ENCODE measurements around the gene TDG. TPM values are rescaled to one million over a fixed set of nuclear protein-coding genes. Genes with fewer than 3 reads are reported as not detected.

Gene TDG
- total and polyA plus RNA-seq, 5 donors: 9.8 to 17.7 (median 12.4) TPM

- intact Hi-C loops (cut with DNase I): no loop called here
- WGBS: 91% methylated on average over 3 of the region's 3 CpGs
- no peaks in the 10 kb centered on the region for H3K9me3 ChIP-seq (ENCODE audit: control insufficient read depth, low read length)
- no peak overlapping the region for H3K27ac ChIP-seq (ENCODE audit: low read length)
- H3K27me3 ChIP-seq (ENCODE audit: control insufficient read depth, insufficient read depth): no peaks in the 10 kb centered on the region
- peaks cover 2% of the 10 kb centered on the region for H3K4me1 ChIP-seq (ENCODE audit: control insufficient read depth, insufficient read depth, low read length)
- ATAC-seq: peak in 1 of 2 donors; percentile 37
- DNase-seq: no peak
- no peak overlapping the region for H3K4me3 ChIP-seq (ENCODE audit: low read length)
These were observed 29.0 kb upstream of the TDG start for GRCh38 chr12:103936679-103937078.

GRCh38 chr12:103944964-103945363 is 20.7 kb upstream of the TDG start:
- Histone ChIP-seq H3K4me1 (ENCODE audit: control insufficient read depth, insufficient read depth, low read length) (no peaks in the 10 kb centered on the region), H3K27ac (ENCODE audit: low read length) (no peak overlapping the region), H3K27me3 (ENCODE audit: control insufficient read depth, insufficient read depth) (no peaks in the 10 kb centered on the region), H3K9me3 (ENCODE audit: control insufficient read depth, low read length) (no peaks in the 10 kb centered on the region), H3K4me3 (ENCODE audit: low read length) (no peak overlapping the region)
- intact Hi-C loops (cut with DNase I): loop anchor here in 1 of 4 donors (10.0 kb wide), 1 partner anchor 150 kb away; no protein-coding TSS in a partner anchor
- WGBS: 74% methylated on average over 3 of the region's 3 CpGs
- DNase-seq: no peak
- ATAC-seq: no peak

GRCh38 chr12:103947871-103948555 is 17.7 kb upstream of the TDG start:
- H3K27me3 ChIP-seq (ENCODE audit: control insufficient read depth, insufficient read depth): no peaks in the 10 kb centered on the region
- no peak overlapping the region for H3K27ac ChIP-seq (ENCODE audit: low read length)
- DNase-seq: no peak
- WGBS: 91% methylated on average over 7 of the region's 7 CpGs
- H3K9me3 ChIP-seq (ENCODE audit: control insufficient read depth, low read length): no peaks in the 10 kb centered on the region
- H3K4me3 ChIP-seq (ENCODE audit: low read length): no peak overlapping the region
- H3K4me1 ChIP-seq (ENCODE audit: control insufficient read depth, insufficient read depth, low read length): no peaks in the 10 kb centered on the region
- no peak for ATAC-seq
- intact Hi-C loops (cut with DNase I): loop anchor here in 1 of 4 donors (10.0 kb wide), 1 partner anchor 147 kb away; no protein-coding TSS in a partner anchor

- DNase-seq (no peak), ATAC-seq (no peak)
- intact Hi-C loops (cut with DNase I): loop anchor here in 1 of 4 donors (10.0 kb wide), 1 partner anchor 146 kb away; no protein-coding TSS in a partner anchor
- 82% methylated on average over 13 of the region's 13 CpGs for WGBS
- Histone ChIP-seq H3K27me3 (ENCODE audit: control insufficient read depth, insufficient read depth) (no peaks in the 10 kb centered on the region), H3K4me1 (ENCODE audit: control insufficient read depth, insufficient read depth, low read length) (no peaks in the 10 kb centered on the region), H3K4me3 (ENCODE audit: low read length) (no peak overlapping the region), H3K27ac (ENCODE audit: low read length) (no peak overlapping the region), H3K9me3 (ENCODE audit: control insufficient read depth, low read length) (no peaks in the 10 kb centered on the region)
These were observed 16.8 kb upstream of the TDG start for GRCh38 chr12:103948746-103949406.

GRCh38 chr12:103952497-103952896 is 13.2 kb upstream of the TDG start:
- DNase-seq (no peak), ATAC-seq (no peak)
- Histone ChIP-seq H3K4me1 (ENCODE audit: control insufficient read depth, insufficient read depth, low read length) (peaks cover 5% of the 10 kb centered on the region), H3K27ac (ENCODE audit: low read length) (no peak overlapping the region), H3K27me3 (ENCODE audit: control insufficient read depth, insufficient read depth) (no peaks in the 10 kb centered on the region), H3K9me3 (ENCODE audit: control insufficient read depth, low read length) (no peaks in the 10 kb centered on the region), H3K4me3 (ENCODE audit: low read length) (no peak overlapping the region)
- WGBS: 42% methylated on average over 1 of the region's 1 CpG
- intact Hi-C loops (cut with DNase I): no loop called here

GRCh38 chr12:103955811-103956508 is 9.7 kb upstream of the TDG start:
- WGBS: 22% methylated on average over 7 of the region's 7 CpGs
- Histone ChIP-seq H3K27ac (ENCODE audit: low read length) (no peak overlapping the region), H3K9me3 (ENCODE audit: control insufficient read depth, low read length) (no peaks in the 10 kb centered on the region), H3K4me1 (ENCODE audit: control insufficient read depth, insufficient read depth, low read length) (peaks cover 5% of the 10 kb centered on the region), H3K4me3 (ENCODE audit: low read length) (peak overlapping the region; percentile 68), H3K27me3 (ENCODE audit: control insufficient read depth, insufficient read depth) (no peaks in the 10 kb centered on the region)
- DNase-seq (no peak), ATAC-seq (peak; percentile 2 to 3)
- intact Hi-C loops (cut with DNase I): loop anchor here in 1 of 4 donors (5.0 kb wide), 1 partner anchor 106 kb away; the partner anchor contains the start of gene HCFC2

GRCh38 chr12:103956509-103957027 is 9.1 kb upstream of the TDG start:
- peak overlapping the region; percentile 83 for H3K27ac ChIP-seq (ENCODE audit: low read length)
- DNase-seq (peak in 1 of 3 donors; percentile 82), ATAC-seq (peak; percentile 65 to 66)
- intact Hi-C loops (cut with DNase I): loop anchor here in 1 of 4 donors (5.0 kb wide), 1 partner anchor 106 kb away; the partner anchor contains the start of gene HCFC2
- H3K4me3 ChIP-seq (ENCODE audit: low read length): peak overlapping the region; percentile 68
- H3K4me1 ChIP-seq (ENCODE audit: control insufficient read depth, insufficient read depth, low read length): peaks cover 5% of the 10 kb centered on the region
- no peaks in the 10 kb centered on the region for H3K9me3 ChIP-seq (ENCODE audit: control insufficient read depth, low read length)
- H3K27me3 ChIP-seq (ENCODE audit: control insufficient read depth, insufficient read depth): no peaks in the 10 kb centered on the region
- WGBS: under 1% methylated on average over 31 of the region's 31 CpGs

- H3K27ac ChIP-seq (ENCODE audit: low read length): peak overlapping the region; percentile 83
- WGBS: 93% methylated on average over 7 of the region's 7 CpGs
- H3K9me3 ChIP-seq (ENCODE audit: control insufficient read depth, low read length): no peaks in the 10 kb centered on the region
- no peaks in the 10 kb centered on the region for H3K27me3 ChIP-seq (ENCODE audit: control insufficient read depth, insufficient read depth)
- DNase-seq (no peak), ATAC-seq (no peak)
- peak overlapping the region; percentile 68 for H3K4me3 ChIP-seq (ENCODE audit: low read length)
- intact Hi-C loops (cut with DNase I): loop anchor here in 1 of 4 donors (5.0 kb wide), 1 partner anchor 104 kb away; the partner anchor contains the start of gene HCFC2
- peaks cover 5% of the 10 kb centered on the region for H3K4me1 ChIP-seq (ENCODE audit: control insufficient read depth, insufficient read depth, low read length)
These were observed 7.7 kb upstream of the TDG start for GRCh38 chr12:103957865-103958388.

GRCh38 chr12:103958621-103959020 is 7.1 kb upstream of the TDG start:
- DNase-seq: no peak
- intact Hi-C loops (cut with DNase I): loop anchor here in 1 of 4 donors (5.0 kb wide), 1 partner anchor 104 kb away; the partner anchor contains the start of gene HCFC2
- Histone ChIP-seq H3K4me3 (ENCODE audit: low read length) (no peak overlapping the region), H3K9me3 (ENCODE audit: control insufficient read depth, low read length) (no peaks in the 10 kb centered on the region), H3K4me1 (ENCODE audit: control insufficient read depth, insufficient read depth, low read length) (peaks cover 5% of the 10 kb centered on the region), H3K27me3 (ENCODE audit: control insufficient read depth, insufficient read depth) (no peaks in the 10 kb centered on the region), H3K27ac (ENCODE audit: low read length) (no peak overlapping the region)
- ATAC-seq: no peak
- WGBS: 78% methylated on average over 1 of the region's 1 CpG

- intact Hi-C loops (cut with DNase I): loop anchor here in 2 of 4 donors (10.0 kb wide), 2 partner anchors 104 to 154 kb away; partner anchors contain the start of gene HCFC2 (in 2 of the 2)
- DNase-seq: no peak
- Histone ChIP-seq H3K9me3 (ENCODE audit: control insufficient read depth, low read length) (no peaks in the 10 kb centered on the region), H3K4me3 (ENCODE audit: low read length) (no peak overlapping the region), H3K27ac (ENCODE audit: low read length) (no peak overlapping the region), H3K27me3 (ENCODE audit: control insufficient read depth, insufficient read depth) (no peaks in the 10 kb centered on the region), H3K4me1 (ENCODE audit: control insufficient read depth, insufficient read depth, low read length) (peaks cover 9% of the 10 kb centered on the region)
- ATAC-seq: no peak
- WGBS: 55% methylated on average over 7 of the region's 7 CpGs
These were observed 5.0 kb upstream of the TDG start for GRCh38 chr12:103960616-103961227.
